Liver (tissue), 9 donors: ENCODE data around the gene TLCD5. TPM values are rescaled to one million over a fixed set of nuclear protein-coding genes. Genes with fewer than 3 reads are reported as not detected.

ENCODE experiments used
- DNase-seq: peaks from one replicate; pipeline ENCODE4 v3.0.0-alpha.2; 2017; ENCODE audit warnings: low spot score
- H3K27ac ChIP-seq, 2 donors: one replicate each; pipeline ENCODE4 v1.7.0; 2013; ENCODE audit warnings: inconsistent platforms in 2 of 2, low read length in 2 of 2, control low read depth in 1 of 2, low read depth in 1 of 2, mild to moderate bottlenecking in 1 of 2
- H3K27me3 ChIP-seq, 4 donors: one replicate each; pipeline versions ENCODE4 v1.6.1 to v1.7.0; 2013; ENCODE audit warnings: low read length in 3 of 4, inconsistent platforms in 1 of 4, mild to moderate bottlenecking in 1 of 4, moderate library complexity in 1 of 4; ENCODE audit not compliant: control insufficient read depth in 4 of 4, insufficient read depth in 4 of 4
- H3K36me3 ChIP-seq, 4 donors: one replicate each; pipeline versions ENCODE4 v1.6.1 to v1.7.0; 2013; ENCODE audit warnings: low read length in 3 of 4, mild to moderate bottlenecking in 3 of 4, low read depth in 1 of 4, moderate library complexity in 1 of 4; ENCODE audit not compliant: control insufficient read depth in 4 of 4, insufficient read depth in 3 of 4
- H3K4me1 ChIP-seq, 4 donors: one replicate each; pipeline versions ENCODE4 v1.6.1 to v1.7.0; 2013; ENCODE audit warnings: low read length in 3 of 4, mild to moderate bottlenecking in 3 of 4, moderate library complexity in 1 of 4; ENCODE audit not compliant: control insufficient read depth in 4 of 4, insufficient read depth in 4 of 4
- H3K4me3 ChIP-seq, 3 donors: one replicate each; pipeline versions ENCODE4 v1.6.1 to v1.7.0; 2013; ENCODE audit warnings: low read length in 3 of 3, control low read depth in 1 of 3, low read depth in 1 of 3, mild to moderate bottlenecking in 1 of 3
- H3K9ac ChIP-seq, 2 donors: one replicate each; pipeline ENCODE4 v1.7.0; 2013; ENCODE audit warnings: low read length in 2 of 2, mild to moderate bottlenecking in 2 of 2, moderate library complexity in 2 of 2, control low read depth in 1 of 2, low read depth in 1 of 2
- H3K9me3 ChIP-seq, 4 donors: one replicate each; pipeline versions ENCODE4 v1.6.1 to v1.7.0; 2013; ENCODE audit warnings: low read length in 3 of 4; ENCODE audit not compliant: control insufficient read depth in 4 of 4
- ATF3 ChIP-seq: IDR thresholded peaks from 2 replicates; pipeline ENCODE4 v1.6.1; 2016; ENCODE audit warnings: antibody characterized with exemption
- CTCF ChIP-seq: fragments of 150-350 bp; IDR thresholded peaks from 2 replicates; pipeline ENCODE4 v1.5.1; 2017; ENCODE audit warnings: improper control_type of control experiment, low read depth, low read length; ENCODE audit not compliant: missing input control
- EGR1 ChIP-seq, 2 donors: IDR thresholded peaks; 2 replicates each; pipeline ENCODE4 v1.6.1; 2016 to 2018; ENCODE audit warnings: antibody characterized with exemption in 2 of 2, low read depth in 2 of 2
- FOXA1 ChIP-seq: IDR thresholded peaks from 2 replicates; pipeline ENCODE4 v1.6.1; 2016; ENCODE audit warnings: antibody characterized with exemption
- FOXA2 ChIP-seq: IDR thresholded peaks from 2 replicates; pipeline ENCODE4 v1.6.1; 2016; ENCODE audit warnings: antibody characterized with exemption
- GABPA ChIP-seq, 2 donors: IDR thresholded peaks in 1 of 2; conservative IDR thresholded peaks in 1 of 2; 2 replicates each; pipeline ENCODE4 v1.6.1; 2016; ENCODE audit warnings: antibody characterized with exemption in 2 of 2, mild to moderate bottlenecking in 1 of 2, moderate library complexity in 1 of 2
- HNF4A ChIP-seq, 2 donors: conservative IDR thresholded peaks; 2 replicates each; pipeline ENCODE4 v1.6.1; 2016; ENCODE audit warnings: antibody characterized with exemption in 2 of 2, mild to moderate bottlenecking in 2 of 2
- HNF4G ChIP-seq: IDR thresholded peaks from 2 replicates; pipeline ENCODE4 v1.6.1; 2016; ENCODE audit warnings: antibody characterized with exemption
- JUND ChIP-seq, 2 donors: IDR thresholded peaks; 2 replicates each; pipeline ENCODE4 v1.6.1; 2016; ENCODE audit warnings: antibody characterized with exemption in 2 of 2
- MAX ChIP-seq: IDR thresholded peaks from 2 replicates; pipeline ENCODE4 v1.6.1; 2016; ENCODE audit warnings: antibody characterized with exemption
- NR2F2 ChIP-seq: IDR thresholded peaks from 2 replicates; pipeline ENCODE4 v1.6.1; 2016; ENCODE audit warnings: antibody characterized with exemption
- RAD21 ChIP-seq, 2 donors: IDR thresholded peaks; 2 replicates each; pipeline ENCODE4 v1.6.1; 2016; ENCODE audit warnings: antibody characterized with exemption in 2 of 2, mild to moderate bottlenecking in 2 of 2
- REST ChIP-seq: IDR thresholded peaks from 2 replicates; pipeline ENCODE4 v1.6.1; 2016; ENCODE audit warnings: antibody characterized with exemption, mild to moderate bottlenecking
- RXRA ChIP-seq, 2 donors: IDR thresholded peaks; 2 replicates each; pipeline ENCODE4 v1.6.1; 2017 to 2018; ENCODE audit warnings: antibody characterized with exemption in 2 of 2, mild to moderate bottlenecking in 1 of 2
- SP1 ChIP-seq: IDR thresholded peaks from 2 replicates; pipeline ENCODE4 v1.6.1; 2018; ENCODE audit warnings: antibody characterized with exemption, mild to moderate bottlenecking
- TAF1 ChIP-seq: conservative IDR thresholded peaks from 2 replicates; pipeline ENCODE4 v1.6.1; 2016; ENCODE audit warnings: antibody characterized with exemption, mild to moderate bottlenecking
- YY1 ChIP-seq: IDR thresholded peaks from 2 replicates; pipeline ENCODE4 v1.6.1; 2016; ENCODE audit warnings: antibody characterized with exemption, mild to moderate bottlenecking
- ZBTB33 ChIP-seq: IDR thresholded peaks from 2 replicates; pipeline ENCODE4 v1.6.1; 2016; ENCODE audit warnings: antibody characterized with exemption
- WGBS: extraction: QIAGEN DNeasy Blood & Tissue Kit; methylation state at CpG from one replicate; pipeline ENCODE4 v1.1.7; 2013; 5-methylcytosine and 5-hydroxymethylcytosine counted together
- polyA plus RNA-seq, 2 donors: library from polyadenylated mRNA; stranded (reverse) in 1 of 2; unstranded in 1 of 2; fragments of 200-250 nt in 1 of 2; fragments of >200 nt in 1 of 2; fragmentation: Nextera tagmentation in 1 of 2; extraction: Ambion mirVana in 1 of 2; gene quantifications; one replicate each; pipeline versions ENCODE4 v1.2.1 to v1.2.3, GENCODE V29; 2013 to 2015
- total RNA-seq, 2 donors: library from RNA; depleted of rRNA; stranded (reverse); fragments of >200 nt; gene quantifications; one replicate each; pipeline ENCODE4 v1.2.3, GENCODE V29; 2014
- donor health status: healthy.
- donor health status: healthy.
- donor health status: healthy.
- donor health status: healthy.
- donor health status: healthy.

TLCD5 gene
- total and polyA plus RNA-seq, 4 donors: 0.31 to 1.2 (median 0.68) TPM

GRCh38 chr11:120318906-120319305 lies 6.2 kb upstream of the TLCD5 start:
- no peak for TF ChIP-seq RXRA (IDR thresholded peaks at IDR 0.05)
- TF ChIP-seq HNF4A (conservative IDR thresholded peaks at IDR 0.05): no peak
- Histone ChIP-seq H3K4me3 (no peak overlapping the region), H3K9ac (no peak overlapping the region), H3K4me1 (no peaks in the 10 kb centered on the region), H3K27ac (no peak overlapping the region), H3K9me3 (no peaks in the 10 kb centered on the region), H3K27me3 (peaks cover 0 to 2% (median 0%) of the 10 kb centered on the region in 4 donors), H3K36me3 (no peaks in the 10 kb centered on the region)
- WGBS: 87% methylated on average over 4 of the region's 4 CpGs
- DNase-seq: no peak

GRCh38 chr11:120326228-120326627 lies 1.1 kb downstream of the TLCD5 start:
- Histone ChIP-seq H3K9ac (no peak overlapping the region), H3K4me1 (peaks cover 0 to 13% (median 10%) of the 10 kb centered on the region in 4 donors), H3K27ac (no peak overlapping the region), H3K4me3 (no peak overlapping the region), H3K36me3 (no peaks in the 10 kb centered on the region), H3K9me3 (no peaks in the 10 kb centered on the region), H3K27me3 (peaks cover 0 to 3% (median 1%) of the 10 kb centered on the region in 4 donors)
- DNase-seq: no peak
- TF ChIP-seq ATF3 (no peak), NR2F2 (no peak), EGR1 (IDR thresholded peaks at IDR 0.05; ENCODE audit: low read depth in 2 of 2) (no peak), FOXA2 (no peak), TAF1 (no peak), GABPA (IDR thresholded peaks at IDR 0.05 in 1 of 2, conservative IDR thresholded peaks at IDR 0.05 in 1 of 2) (no peak), MAX (no peak), JUND (IDR thresholded peaks at IDR 0.05) (no peak), FOXA1 (no peak), HNF4A (conservative IDR thresholded peaks at IDR 0.05) (no peak), ZBTB33 (no peak), RXRA (IDR thresholded peaks at IDR 0.05) (no peak), REST (no peak), RAD21 (IDR thresholded peaks at IDR 0.05) (no peak), HNF4G (no peak), SP1 (no peak), YY1 (no peak), CTCF (no peak)
- 79% methylated on average over 3 of the region's 3 CpGs for WGBS
